Thyroid gland (tissue), 4 donors: ENCODE measurements around the gene NFIA.

ENCODE experiments used
- CTCF ChIP-seq, 6 experiments: fragments of 200-600 bp in 3 of 6; fragments of 450-650 bp in 3 of 6; sonication (generic) in 3 of 6; IDR thresholded peaks; one replicate each; pipeline ENCODE4 v1.5.1; 2016 to 2019; ENCODE audit warnings: antibody characterized with exemption in 6 of 6, mild to moderate bottlenecking in 2 of 6, inconsistent platforms in 1 of 6, moderate library complexity in 1 of 6
- POLR2A ChIP-seq, 2 donors: fragments of 450-650 bp; IDR thresholded peaks; one replicate each; pipeline ENCODE4 v1.6.1; 2017; ENCODE audit warnings: antibody characterized with exemption in 2 of 2, mild to moderate bottlenecking in 2 of 2, moderate library complexity in 1 of 2

- TF ChIP-seq CTCF (IDR thresholded peaks at IDR 0.05) = no peak
- TF ChIP-seq POLR2A (IDR thresholded peaks at IDR 0.05) = no peak
These were observed 312.9 kb downstream of the NFIA start for GRCh38 chr1:61395146-61395800.
